Chondrocyte (in vitro differentiated cells): ENCODE results near the gene MX1. TPM values are rescaled to one million over a fixed set of nuclear protein-coding genes. Genes with fewer than 3 reads are reported as not detected.

Experiments
- DNase-seq: peaks from one replicate; pipeline ENCODE4 v3.0.0; 2021; ENCODE audit warnings: mixed read lengths, low spot score
- H3K27ac Mint-ChIP-seq: one replicate; pipeline ENCODE4 v1.8.0; 2021; ENCODE audit warnings: mild to moderate bottlenecking, moderate library complexity, mixed read lengths; ENCODE audit not compliant: unreplicated experiment
- H3K27me3 Mint-ChIP-seq: 2 replicates; pipeline ENCODE4 v1.8.0; 2021; ENCODE audit warnings: low read depth, mixed read lengths
- H3K36me3 Mint-ChIP-seq: 2 replicates; pipeline ENCODE4 v1.8.0; 2021; ENCODE audit warnings: low read depth, mixed read lengths
- H3K4me1 Mint-ChIP-seq: 2 replicates; pipeline ENCODE4 v1.8.0; 2021; ENCODE audit warnings: low read depth, mild to moderate bottlenecking, mixed read lengths
- H3K4me3 Mint-ChIP-seq: one replicate; pipeline ENCODE4 v1.8.0; 2021; ENCODE audit warnings: mild to moderate bottlenecking, moderate library complexity, mixed read lengths; ENCODE audit not compliant: unreplicated experiment
- H3K9me3 Mint-ChIP-seq: 2 replicates; pipeline ENCODE4 v1.8.0; 2021; ENCODE audit warnings: low read depth, mixed read lengths
- total RNA-seq: library from RNA; stranded (reverse); gene quantifications from 3 replicates; pipeline ENCODE4 v1.2.1, GENCODE V29; 2021
- TF ChIP-seq, protein P1 (sequence below): fragments of 200-600 bp; sonication (generic); IDR thresholded peaks from 2 replicates; pipeline ENCODE4 v1.5.0; 2021; ENCODE audit warnings: antibody characterized with exemption, mild to moderate bottlenecking, moderate library complexity

Gene MX1
- total RNA-seq, 1 donor from 2014 or later = 1.2 TPM

- Mint-ChIP-seq H3K9me3 (peaks cover 3% of the 10 kb centered on the region), H3K4me1 (no peaks in the 10 kb centered on the region), H3K27me3 (peaks cover 16% of the 10 kb centered on the region), H3K4me3 (no peak overlapping the region), H3K27ac (no peak overlapping the region), H3K36me3 (peaks cover under 1% of the 10 kb centered on the region)
- DNase-seq = no peak
- TF ChIP-seq, protein P1, sequence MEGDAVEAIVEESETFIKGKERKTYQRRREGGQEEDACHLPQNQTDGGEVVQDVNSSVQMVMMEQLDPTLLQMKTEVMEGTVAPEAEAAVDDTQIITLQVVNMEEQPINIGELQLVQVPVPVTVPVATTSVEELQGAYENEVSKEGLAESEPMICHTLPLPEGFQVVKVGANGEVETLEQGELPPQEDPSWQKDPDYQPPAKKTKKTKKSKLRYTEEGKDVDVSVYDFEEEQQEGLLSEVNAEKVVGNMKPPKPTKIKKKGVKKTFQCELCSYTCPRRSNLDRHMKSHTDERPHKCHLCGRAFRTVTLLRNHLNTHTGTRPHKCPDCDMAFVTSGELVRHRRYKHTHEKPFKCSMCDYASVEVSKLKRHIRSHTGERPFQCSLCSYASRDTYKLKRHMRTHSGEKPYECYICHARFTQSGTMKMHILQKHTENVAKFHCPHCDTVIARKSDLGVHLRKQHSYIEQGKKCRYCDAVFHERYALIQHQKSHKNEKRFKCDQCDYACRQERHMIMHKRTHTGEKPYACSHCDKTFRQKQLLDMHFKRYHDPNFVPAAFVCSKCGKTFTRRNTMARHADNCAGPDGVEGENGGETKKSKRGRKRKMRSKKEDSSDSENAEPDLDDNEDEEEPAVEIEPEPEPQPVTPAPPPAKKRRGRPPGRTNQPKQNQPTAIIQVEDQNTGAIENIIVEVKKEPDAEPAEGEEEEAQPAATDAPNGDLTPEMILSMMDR = no peak
These were observed 38.8 kb upstream of the MX1 start for GRCh38 chr21:41387042-41387819.

DNA sequence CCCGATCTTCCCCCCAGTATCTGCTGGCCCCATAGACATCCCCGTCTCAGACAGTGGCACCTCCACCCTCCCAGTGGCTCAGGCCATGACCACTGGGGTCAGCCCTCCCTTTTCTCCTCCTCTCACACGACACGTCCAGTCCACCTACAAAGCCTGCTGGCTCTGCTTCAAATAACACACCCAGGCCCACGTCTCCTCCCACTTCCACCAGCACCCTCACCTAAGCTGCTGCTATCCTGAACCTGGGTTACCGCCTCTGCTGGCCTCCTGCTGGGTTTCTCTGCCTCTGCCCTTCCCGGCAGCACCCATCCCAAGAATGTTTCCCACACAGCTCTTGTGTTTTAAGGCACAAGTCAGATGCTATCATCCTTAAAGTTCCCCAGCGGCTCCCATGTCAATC lies 38.2 kb upstream of the MX1 start:
- peaks cover 18% of the 10 kb centered on the region for H3K27me3 Mint-ChIP-seq
- H3K4me1 Mint-ChIP-seq = no peaks in the 10 kb centered on the region
- TF ChIP-seq, protein P1 = no peak

DNA sequence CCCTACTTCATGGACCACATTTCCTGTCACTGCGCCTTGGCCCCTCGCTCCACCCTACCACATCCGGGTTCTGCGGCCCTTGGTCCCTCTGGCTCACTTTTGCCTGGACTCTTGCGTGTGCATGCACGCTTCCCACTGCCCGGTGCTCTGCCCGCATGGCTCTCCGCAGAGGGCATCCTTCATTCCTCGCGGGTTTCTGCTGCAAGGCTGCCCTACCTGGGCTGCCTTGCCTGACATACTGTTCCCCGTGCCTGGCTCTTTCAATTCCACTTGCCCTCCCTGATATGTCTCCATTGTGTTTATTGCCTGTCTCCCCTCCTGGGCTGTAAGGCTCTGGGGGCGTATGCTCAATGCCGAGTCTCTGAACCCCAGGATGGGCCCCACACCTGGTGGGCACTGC lies 37.8 kb upstream of the MX1 start:
- H3K4me3 Mint-ChIP-seq = no peak overlapping the region
- peaks cover 2% of the 10 kb centered on the region for H3K36me3 Mint-ChIP-seq
- peaks cover 3% of the 10 kb centered on the region for H3K9me3 Mint-ChIP-seq
- peaks cover 18% of the 10 kb centered on the region for H3K27me3 Mint-ChIP-seq
- TF ChIP-seq, protein P1 = no peak
- H3K27ac Mint-ChIP-seq = no peak overlapping the region
- H3K4me1 Mint-ChIP-seq = no peaks in the 10 kb centered on the region
- no peak for DNase-seq

More for the DNA sequence above, 38.2 kb upstream of the MX1 start:
- Mint-ChIP-seq H3K27ac (no peak overlapping the region), H3K9me3 (peaks cover 3% of the 10 kb centered on the region), H3K4me3 (no peak overlapping the region), H3K36me3 (peaks cover 2% of the 10 kb centered on the region)
- no peak for DNase-seq

DNA sequence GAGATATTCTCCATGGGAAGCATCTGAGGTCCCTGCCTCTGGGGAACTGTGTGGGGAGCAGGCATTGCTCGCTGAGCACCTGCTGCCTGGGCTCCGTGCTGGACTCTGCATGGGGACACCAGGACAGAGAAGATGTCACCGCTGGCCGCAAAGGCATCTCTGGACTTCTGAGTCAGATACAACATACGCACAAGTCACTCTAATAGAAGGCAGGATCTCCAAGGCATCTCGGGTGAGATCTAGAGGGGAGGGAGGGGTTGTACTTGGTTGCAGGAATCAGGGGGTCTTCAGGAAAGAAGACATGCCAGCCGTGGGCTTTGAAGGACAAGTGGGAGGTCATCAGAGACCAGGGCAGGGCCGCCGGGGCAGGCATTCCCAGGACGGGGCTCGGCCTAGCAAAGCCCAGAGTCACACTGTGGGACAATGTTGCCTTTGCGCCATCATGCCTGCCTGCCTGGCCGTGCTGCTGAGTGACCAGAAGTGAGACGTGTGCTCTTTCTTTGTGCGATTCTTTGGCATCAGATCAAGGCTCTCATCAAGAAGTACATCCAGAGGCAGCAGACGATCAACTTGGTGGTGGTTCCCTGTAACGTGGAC lies 35.9 kb upstream of the MX1 start:
- Mint-ChIP-seq H3K27me3 (peaks cover 29% of the 10 kb centered on the region), H3K27ac (no peak overlapping the region), H3K36me3 (peaks cover 2% of the 10 kb centered on the region), H3K9me3 (peaks cover 3% of the 10 kb centered on the region), H3K4me1 (no peaks in the 10 kb centered on the region), H3K4me3 (no peak overlapping the region)
- DNase-seq = no peak
- TF ChIP-seq, protein P1 = no peak

GRCh38 chr21:41393876-41394465 lies 32.1 kb upstream of the MX1 start:
- peaks cover 2% of the 10 kb centered on the region for H3K36me3 Mint-ChIP-seq
- DNase-seq = no peak

More at GRCh38 chr21:41393876-41394465, 32.1 kb upstream of the MX1 start:
- Mint-ChIP-seq H3K4me3 (no peak overlapping the region), H3K27ac (no peak overlapping the region), H3K4me1 (no peaks in the 10 kb centered on the region), H3K9me3 (peaks cover 3% of the 10 kb centered on the region), H3K27me3 (peaks cover 25% of the 10 kb centered on the region)
- TF ChIP-seq, protein P1 = no peak
